H54 (cell line): ENCODE measurements around the gene EBF3.

ENCODE experiments used
- DNase-seq: peaks from one replicate; pipeline ENCODE4 v3.0.0; 2011; ENCODE audit warnings: low spot score, mixed read lengths; ENCODE audit not compliant: insufficient read length
- FAIRE-seq: peaks from 3 replicates; lab custom pipeline; 2011; peaks lifted over from hg19 to GRCh38; lab: Jason Lieb, UNC
- POLR2A ChIP-seq: IDR thresholded peaks from 2 replicates; pipeline ENCODE4 v1.6.1; 2011; ENCODE audit warnings: low read depth, mild to moderate bottlenecking, low read length

Gene EBF3

DNA sequence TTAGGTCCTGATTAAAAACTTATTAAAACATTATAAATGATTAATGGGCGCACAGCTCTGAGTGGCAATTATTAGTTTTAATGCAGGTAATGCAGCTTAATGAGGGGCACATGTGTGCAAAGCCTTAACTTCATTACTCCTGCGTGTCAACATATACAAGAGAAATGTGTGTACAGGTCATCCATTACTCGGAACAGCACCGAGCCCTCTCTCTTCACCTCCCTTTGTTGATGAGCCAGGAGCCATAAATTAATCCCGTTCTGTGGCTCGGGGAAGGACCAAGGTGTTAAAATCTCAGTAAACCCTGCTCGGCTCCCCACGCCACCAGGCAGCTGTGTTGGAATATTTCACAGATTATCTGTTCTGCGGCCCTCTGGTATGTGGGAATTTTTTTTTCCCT is 77.8 kb downstream of the EBF3 start:
- DNase-seq (no peak), FAIRE-seq (no peak)
- no peak for TF ChIP-seq POLR2A

DNA sequence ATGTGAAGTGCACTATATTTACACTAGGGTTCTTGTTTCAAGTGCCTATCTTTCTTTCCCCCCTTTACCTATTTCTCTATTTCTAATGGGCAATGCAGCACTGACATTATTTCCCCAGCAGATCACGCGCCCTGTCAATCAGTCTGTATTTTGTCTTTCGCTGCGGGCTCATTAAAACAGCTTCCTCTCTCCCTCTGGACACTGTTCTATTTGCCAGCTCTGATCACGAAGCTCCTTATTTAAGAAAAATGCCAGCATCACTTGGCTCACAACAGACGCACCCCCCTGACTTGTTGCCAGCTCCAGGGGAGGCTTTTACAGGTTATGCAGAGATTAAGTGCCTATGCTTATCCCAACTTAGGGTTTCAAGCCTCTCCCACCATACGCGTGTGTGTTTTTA is 78.5 kb downstream of the EBF3 start:
- DNase-seq (no peak), FAIRE-seq (no peak)
- no peak for TF ChIP-seq POLR2A

DNA sequence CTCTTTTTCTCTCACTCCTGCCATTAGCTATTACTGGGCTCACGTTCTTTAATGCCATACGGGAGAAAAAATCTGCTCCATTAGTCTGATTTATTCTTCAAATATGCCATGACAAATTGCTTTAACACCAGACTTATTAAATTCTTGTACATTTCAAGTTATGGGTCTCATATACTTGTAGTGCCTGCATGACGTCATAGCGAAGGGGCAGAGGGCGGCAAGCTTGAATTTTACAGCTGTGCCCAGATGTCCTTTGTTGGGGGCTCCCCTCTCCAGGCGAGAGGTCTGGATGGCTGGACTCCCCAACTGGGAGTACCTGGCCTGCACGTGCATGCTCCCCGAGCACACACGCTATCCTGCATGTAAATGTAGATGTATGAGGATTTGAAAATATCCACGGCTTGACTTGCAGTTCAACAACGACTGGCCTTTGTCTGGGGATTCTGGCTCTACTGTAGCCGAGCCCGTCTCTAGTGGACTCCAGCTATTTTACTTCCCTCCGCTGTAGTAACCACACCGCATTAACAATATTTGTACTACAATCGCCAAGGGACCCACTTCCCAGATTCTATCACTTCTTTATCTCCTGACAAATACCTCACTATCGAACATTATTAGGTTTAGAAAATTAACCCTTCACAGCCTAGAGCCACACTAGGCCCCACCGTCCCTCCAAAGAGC is 79.5 kb downstream of the EBF3 start:
- no peak for TF ChIP-seq POLR2A
- FAIRE-seq: no peak
- DNase-seq: no peak

DNA sequence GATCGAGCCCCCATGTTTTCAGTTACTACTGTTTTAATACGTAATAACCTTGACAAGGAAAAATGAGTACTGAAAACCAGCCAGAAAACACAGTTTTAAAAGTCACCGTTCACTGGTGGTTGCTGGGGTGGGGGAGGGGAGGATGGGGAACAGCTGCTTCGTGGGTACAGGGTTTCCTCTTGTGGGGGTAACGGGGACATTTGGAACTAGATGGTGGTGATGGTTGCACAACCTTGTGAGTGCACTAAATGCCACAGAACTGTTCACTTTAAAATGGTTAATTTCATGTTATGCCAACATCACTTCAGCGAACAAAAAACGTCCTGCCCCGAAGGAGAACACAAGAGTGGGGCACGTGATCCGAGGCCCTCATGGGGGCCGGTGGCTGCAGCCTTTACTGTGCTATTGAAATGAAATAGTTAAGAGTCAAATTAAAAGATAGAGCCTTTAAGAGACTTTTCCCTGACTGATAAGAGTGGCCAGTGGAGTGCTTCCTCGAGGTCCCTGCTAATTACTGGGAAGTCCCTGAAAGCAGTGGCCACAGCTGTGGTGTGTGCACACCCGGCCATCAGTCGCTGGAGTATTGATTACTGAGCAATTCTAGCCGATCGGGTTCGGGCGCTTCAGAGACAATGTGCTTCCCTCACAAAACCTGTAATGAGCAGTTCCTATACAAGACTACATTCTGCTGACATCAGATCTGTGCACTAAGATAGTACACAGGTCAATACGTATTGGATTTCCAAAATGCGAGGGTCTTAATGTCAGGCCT is 80.3 kb downstream of the EBF3 start:
- no peak for FAIRE-seq
- TF ChIP-seq POLR2A: no peak
- DNase-seq: no peak

DNA sequence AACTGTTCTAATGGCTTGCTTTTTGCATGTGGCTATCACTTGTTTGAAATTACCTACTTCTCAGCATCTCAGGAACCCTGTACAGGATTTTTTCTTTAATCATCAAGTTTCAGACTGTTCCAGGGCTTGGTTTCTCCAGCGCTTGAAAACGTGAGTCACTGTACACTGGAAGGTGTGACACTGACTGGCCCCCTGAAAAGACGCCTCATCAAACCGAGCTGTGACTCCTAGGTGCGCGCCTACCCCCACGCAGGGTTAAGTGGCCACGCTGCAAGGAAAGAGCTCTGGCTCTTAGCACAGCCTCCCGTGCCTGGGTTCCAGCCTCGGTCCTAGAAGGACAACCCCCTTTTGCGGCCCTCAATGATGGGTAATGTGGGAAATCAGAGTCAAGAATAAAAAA is 81.0 kb downstream of the EBF3 start:
- no peak for TF ChIP-seq POLR2A
- DNase-seq: no peak
- no peak for FAIRE-seq

DNA sequence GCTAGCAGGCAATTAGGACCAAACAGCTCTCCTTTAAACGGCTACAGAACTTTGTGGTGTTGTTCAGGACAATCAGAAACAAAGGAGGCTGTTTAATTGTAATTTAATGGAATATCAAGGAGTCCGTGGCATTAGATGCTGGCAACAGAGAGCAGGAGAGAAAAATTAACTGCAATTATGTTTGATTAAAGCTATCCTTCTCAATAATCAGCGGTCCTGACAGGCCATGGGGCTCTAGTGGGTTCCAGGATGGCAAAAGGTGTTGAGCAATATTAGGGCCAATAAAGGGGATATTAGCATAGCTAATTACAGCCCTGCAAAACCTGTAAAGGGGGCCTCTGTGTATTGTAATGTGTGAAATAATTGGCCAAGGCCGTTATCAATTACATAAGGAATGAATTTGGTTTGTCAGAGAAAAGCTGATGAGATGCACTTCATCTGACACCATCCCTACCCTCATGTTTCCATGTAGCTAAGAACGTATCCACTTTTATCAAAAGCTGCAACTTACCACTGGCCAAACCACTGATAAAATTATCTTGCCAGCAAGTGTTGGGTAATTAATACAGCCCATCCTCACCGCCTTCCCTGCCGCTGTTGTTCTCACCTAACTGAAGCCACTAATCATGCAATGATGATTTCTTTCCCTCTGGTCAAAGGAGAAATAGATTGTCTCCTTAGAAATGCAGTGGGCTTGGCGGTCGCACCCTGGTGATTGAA is 81.6 kb downstream of the EBF3 start:
- DNase-seq (no peak), FAIRE-seq (no peak)
- TF ChIP-seq POLR2A: no peak

DNA sequence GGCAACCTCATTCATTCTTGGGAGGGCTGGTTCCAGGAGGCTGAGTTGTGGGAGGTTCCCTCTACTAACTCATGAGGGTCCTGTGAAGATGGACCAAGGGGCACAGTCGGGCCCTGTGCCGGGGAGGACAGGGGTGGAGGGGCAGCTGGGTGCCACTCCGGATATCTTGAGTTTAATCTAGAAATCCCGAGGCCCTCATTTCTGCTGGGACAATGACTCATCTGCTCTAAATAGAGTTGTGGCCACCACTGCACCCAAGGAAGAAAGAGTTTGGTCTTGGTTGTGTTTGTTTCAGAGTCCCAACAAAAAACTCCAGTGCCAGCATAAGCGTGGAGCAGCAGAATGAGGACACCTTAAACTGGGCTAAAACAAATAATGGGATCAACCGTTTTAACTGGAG is 82.4 kb downstream of the EBF3 start:
- no peak for DNase-seq
- no peak for TF ChIP-seq POLR2A
- FAIRE-seq: no peak

DNA sequence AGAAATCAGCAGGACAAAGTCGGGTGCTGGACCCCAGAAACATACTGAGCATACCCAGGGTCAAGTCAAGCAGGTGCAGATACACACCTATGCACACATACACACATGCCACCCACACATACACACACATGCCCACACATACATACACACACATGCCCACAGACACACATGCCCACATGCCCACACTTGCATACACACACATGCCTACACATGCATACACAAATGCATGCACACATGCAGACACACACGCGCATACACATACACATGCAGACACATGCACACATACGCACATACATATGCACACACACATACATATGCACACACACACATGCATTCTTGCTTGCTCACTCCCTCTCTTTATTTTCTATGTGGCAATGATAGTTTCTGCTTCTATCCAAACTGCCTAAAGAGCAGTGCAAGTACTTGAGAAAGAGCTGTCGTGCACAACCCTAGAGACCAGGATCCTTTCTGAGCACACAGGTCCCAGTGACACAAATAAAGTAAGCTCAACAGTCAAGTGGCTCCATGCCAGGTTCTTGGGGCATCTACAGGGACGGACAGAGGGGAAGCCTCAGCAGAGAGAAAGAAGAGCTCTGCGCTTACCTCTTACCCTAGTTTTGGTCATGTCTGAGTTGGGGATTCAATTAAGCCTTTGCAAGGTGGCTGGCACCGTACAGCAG is 83.7 kb downstream of the EBF3 start:
- DNase-seq (no peak), FAIRE-seq (no peak)
- no peak for TF ChIP-seq POLR2A

DNA sequence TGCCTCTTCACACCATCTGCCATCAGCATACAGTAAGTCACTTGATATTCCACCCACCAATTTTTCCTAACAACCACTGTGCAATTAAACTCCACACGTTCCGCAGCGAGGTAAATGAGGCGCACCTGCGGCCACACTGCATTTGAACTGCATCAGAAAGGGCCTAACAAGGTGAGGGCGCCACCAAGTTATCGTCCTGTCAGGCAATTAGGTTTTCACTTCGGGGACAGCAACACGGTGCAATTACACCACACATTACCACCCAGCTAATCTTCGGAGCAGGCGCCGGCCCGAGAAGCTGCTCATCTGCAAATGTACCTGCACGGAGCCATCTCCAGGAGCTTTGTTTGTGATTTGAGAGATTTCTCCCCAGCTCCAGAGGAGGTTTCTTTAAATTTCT is 84.4 kb downstream of the EBF3 start:
- TF ChIP-seq POLR2A: no peak
- no peak for FAIRE-seq
- no peak for DNase-seq

DNA sequence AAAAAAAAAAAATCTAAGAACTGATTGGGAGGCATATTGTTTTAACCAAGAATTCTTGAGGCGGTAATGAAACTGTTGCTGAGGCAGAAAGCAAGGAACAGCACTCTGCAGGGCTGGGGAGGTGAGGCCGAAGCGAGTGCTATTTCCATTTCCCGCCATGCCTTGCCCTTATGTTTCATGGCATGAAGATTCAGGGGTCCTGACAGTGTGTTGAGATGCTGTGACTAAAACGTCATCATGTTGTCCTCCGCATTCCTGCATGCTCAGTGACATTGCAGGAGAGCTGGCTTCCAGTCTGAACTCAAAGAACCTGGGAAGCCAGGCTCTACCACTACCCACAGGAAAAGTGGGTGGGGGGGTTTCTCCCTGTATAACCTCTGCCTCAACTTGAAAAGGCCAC is 85.2 kb downstream of the EBF3 start:
- no peak for FAIRE-seq
- DNase-seq: no peak
- TF ChIP-seq POLR2A: no peak

DNA sequence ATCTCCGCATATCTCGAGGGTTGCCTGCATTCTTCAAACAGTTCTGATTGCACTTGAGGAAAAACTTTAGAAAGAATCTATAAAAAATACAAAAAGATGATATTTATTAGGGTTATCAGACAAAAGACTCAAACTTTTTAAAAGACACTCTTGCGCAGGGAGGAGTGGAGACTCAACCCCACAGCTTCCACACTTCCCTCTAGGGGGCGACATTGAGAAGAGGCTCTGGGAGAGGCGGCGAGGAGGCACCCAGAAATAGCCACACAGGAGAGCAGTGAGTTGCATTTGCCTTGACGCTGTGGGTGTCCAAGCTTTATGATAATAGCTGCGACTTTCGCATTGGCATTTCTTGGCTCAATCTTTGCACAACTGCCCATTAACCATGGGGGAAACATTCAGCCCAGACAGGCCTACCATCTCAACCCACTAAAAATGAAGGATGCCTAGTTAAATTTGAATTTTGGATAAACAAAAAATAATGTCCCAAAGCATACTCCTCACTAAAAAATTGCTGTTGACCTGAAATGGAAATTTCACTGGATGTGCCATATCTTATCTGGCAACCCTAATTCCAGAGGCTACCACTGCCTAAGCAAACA is 86.2 kb downstream of the EBF3 start:
- DNase-seq (no peak), FAIRE-seq (no peak)
- TF ChIP-seq POLR2A: no peak

DNA sequence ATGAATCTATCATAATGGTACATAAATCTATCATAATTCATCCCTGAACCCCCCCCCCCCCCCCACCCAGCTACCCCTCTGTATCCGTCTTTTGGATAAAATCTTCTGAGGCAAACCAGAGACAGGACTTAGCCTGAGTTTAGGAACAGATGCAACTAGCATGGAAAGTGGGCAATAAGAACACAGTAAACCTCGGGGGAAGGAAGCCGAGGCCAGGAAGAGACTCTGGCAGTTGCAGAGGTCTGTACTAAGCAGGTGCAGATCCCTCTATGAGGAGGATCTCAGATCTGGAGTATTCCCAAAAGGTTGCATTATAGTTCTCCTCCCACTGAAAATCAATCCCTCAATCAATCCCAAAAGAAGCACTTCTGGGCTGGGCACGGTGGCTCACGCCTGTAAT is 87.2 kb downstream of the EBF3 start:
- DNase-seq (no peak), FAIRE-seq (no peak)
- TF ChIP-seq POLR2A: no peak

DNA sequence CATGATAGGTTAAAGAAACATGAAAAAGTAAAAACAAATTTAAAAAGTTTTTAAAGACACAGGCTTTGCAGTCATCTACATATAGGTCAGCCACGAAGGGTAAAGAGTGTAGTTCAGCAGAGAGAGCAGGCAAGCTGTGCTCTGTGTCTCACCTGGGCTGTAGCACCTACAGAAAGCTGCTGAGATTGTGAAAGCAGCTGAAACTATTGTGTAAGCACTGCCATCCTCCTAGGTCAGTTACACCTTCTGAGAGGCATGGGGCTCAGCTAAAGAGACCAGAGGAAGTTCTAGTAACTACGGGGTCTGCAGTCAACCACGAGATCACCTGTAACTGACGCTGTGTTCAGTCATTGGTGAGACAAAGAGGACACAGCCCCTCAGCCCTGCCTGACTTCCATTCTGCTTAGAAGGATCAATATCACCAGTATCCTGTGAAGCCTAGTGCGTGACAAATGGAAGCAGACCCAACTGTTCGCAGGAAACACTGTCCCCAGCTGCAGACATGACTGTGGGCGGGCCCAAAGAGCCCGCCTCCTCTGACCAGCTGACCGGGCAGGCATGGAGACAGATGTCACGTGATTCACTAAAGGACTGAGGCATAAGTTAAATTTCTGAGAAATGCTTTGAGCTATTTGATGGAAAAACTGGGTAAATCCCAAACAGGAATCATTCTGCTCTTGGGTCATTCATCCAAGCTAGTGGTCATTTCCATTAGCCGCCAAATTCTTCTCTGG is 87.9 kb downstream of the EBF3 start:
- DNase-seq (no peak), FAIRE-seq (no peak)
- TF ChIP-seq POLR2A: no peak
